ENCODE measurements around the gene GPI.
A peak's percentile ranks its signal among the peaks of the same experiment; 100 is the strongest.
"Not testable (repeated sequence)": the region's sequence is repeated elsewhere in the genome, so short reads cannot be mapped to it uniquely, and the experiment has no call there.

GPI gene

GRCh38 chr19:34368338-34368737 is 3.3 kb downstream of the GPI start:
- DNase-seq = no peak

GRCh38 chr19:34369166-34369565 is 4.2 kb downstream of the GPI start:
- not testable (repeated sequence) for DNase-seq

GRCh38 chr19:34370117-34370516 is 5.1 kb downstream of the GPI start:
- DNase-seq = no peak

- no peak for DNase-seq
Observed at GRCh38 chr19:34370983-34371382, 6.0 kb downstream of the GPI start.

- no peak for DNase-seq
Observed at GRCh38 chr19:34373601-34374288, 8.7 kb downstream of the GPI start.

- no peak for DNase-seq
Observed at GRCh38 chr19:34375598-34375997, 10.6 kb downstream of the GPI start.

- DNase-seq = no peak
Observed at GRCh38 chr19:34380639-34381241, 15.7 kb downstream of the GPI start.

- DNase-seq = no peak
Observed at GRCh38 chr19:34381399-34382251, 16.6 kb downstream of the GPI start.

GRCh38 chr19:34382471-34382870 is 17.5 kb downstream of the GPI start:
- DNase-seq = no peak

- DNase-seq = no peak
Observed at GRCh38 chr19:34383599-34383998, 18.6 kb downstream of the GPI start.

- DNase-seq = no peak
Observed at GRCh38 chr19:34386645-34387445, 21.8 kb downstream of the GPI start.

- DNase-seq = no peak
Observed at GRCh38 chr19:34387446-34387810, 22.4 kb downstream of the GPI start.

- not testable (repeated sequence) for DNase-seq
Observed at GRCh38 chr19:34388745-34389144, 23.7 kb downstream of the GPI start.

GRCh38 chr19:34391813-34392212 is 26.8 kb downstream of the GPI start:
- no peak for DNase-seq

- DNase-seq = no peak
Observed at GRCh38 chr19:34393031-34393430, 28.0 kb downstream of the GPI start.

GRCh38 chr19:34393629-34394028 is 28.6 kb downstream of the GPI start:
- no peak for DNase-seq

GRCh38 chr19:34397853-34398252 is 32.9 kb downstream of the GPI start:
- no peak for DNase-seq

GRCh38 chr19:34399886-34400285 is 34.9 kb downstream of the GPI start:
- no peak for DNase-seq

- DNase-seq = not testable (repeated sequence)
Observed at GRCh38 chr19:34400844-34401243, 35.8 kb downstream of the GPI start.

- no peak for DNase-seq
Observed at GRCh38 chr19:34402074-34402600, 37.1 kb downstream of the GPI start.

GRCh38 chr19:34403784-34404108 is 38.8 kb downstream of the GPI start:
- DNase-seq = no peak

- DNase-seq = peak in 13 of 14 donors; percentile 6 to 82 (median 56)
Observed at GRCh38 chr19:34404109-34404909, 39.3 kb downstream of the GPI start, which contains the start of gene PDCD2L. TSS of gene PDCD2L (plus strand) at chr19:34404399. CDS start at chr19:34404431, 32 bp downstream.

All from C1 segment of cervical spinal cord (tissue), 14 donors.